KMS-11 (cell line): Measurements from ENCODE around the gene PCMT1.
"Not testable (repeated sequence)": the region's sequence is repeated elsewhere in the genome, so short reads cannot be mapped to it uniquely, and the experiment has no call there.

Experiments
- H2AFZ ChIP-seq: fragments of 200-600 bp; sonication (generic); 2 replicates; pipeline ENCODE4 v1.6.1; 2016; ENCODE audit warnings: antibody characterized with exemption, mixed run types, low read depth
- H3K27ac ChIP-seq: fragments of 200-600 bp; sonication (generic); 2 replicates; pipeline ENCODE4 v1.6.1; 2016; ENCODE audit warnings: mild to moderate bottlenecking, mixed run types
- H3K27me3 ChIP-seq: fragments of 200-600 bp; sonication (generic); 2 replicates; pipeline ENCODE4 v1.6.1; 2017; ENCODE audit warnings: mild to moderate bottlenecking, low read depth, mixed run types, moderate library complexity; ENCODE audit not compliant: insufficient read depth
- H3K36me3 ChIP-seq: fragments of 200-600 bp; sonication (generic); 2 replicates; pipeline ENCODE4 v1.6.1; 2017; ENCODE audit warnings: mild to moderate bottlenecking, mixed run types; ENCODE audit not compliant: insufficient read depth
- H3K4me1 ChIP-seq: fragments of 200-600 bp; sonication (generic); 2 replicates; pipeline ENCODE4 v1.6.1; 2016; ENCODE audit warnings: mild to moderate bottlenecking, low read depth, mixed run types; ENCODE audit not compliant: poor library complexity, severe bottlenecking
- H3K4me2 ChIP-seq: fragments of 200-600 bp; sonication (generic); 2 replicates; pipeline ENCODE4 v1.7.0; 2016; ENCODE audit warnings: mild to moderate bottlenecking, mixed run types
- H3K4me3 ChIP-seq: fragments of 200-600 bp; sonication (generic); IDR thresholded peaks from 2 replicates; pipeline ENCODE4 v1.6.1; 2017; ENCODE audit warnings: low read depth, low read length, mixed read lengths; ENCODE audit not compliant: insufficient read depth
- H3K79me2 ChIP-seq: fragments of 200-600 bp; sonication (generic); 2 replicates; pipeline ENCODE4 v1.6.1; 2016; ENCODE audit warnings: low read depth, mixed run types; ENCODE audit not compliant: insufficient read depth
- H3K9ac ChIP-seq: fragments of 200-600 bp; sonication (generic); 2 replicates; pipeline ENCODE4 v1.6.1; 2016; ENCODE audit warnings: mild to moderate bottlenecking, mixed run types
- H4K20me1 ChIP-seq: fragments of 200-600 bp; sonication (generic); 2 replicates; pipeline ENCODE4 v1.6.1; 2016; ENCODE audit warnings: mild to moderate bottlenecking, mixed run types; ENCODE audit not compliant: insufficient read depth
- TF ChIP-seq, protein P1 (sequence below): fragments of 200-600 bp; sonication (generic); conservative IDR thresholded peaks from 2 replicates; pipeline ENCODE4 v1.6.1; 2017; ENCODE audit warnings: low read depth, mild to moderate bottlenecking, antibody characterized with exemption, low read length, moderate library complexity, mixed read lengths

The PCMT1 gene

DNA sequence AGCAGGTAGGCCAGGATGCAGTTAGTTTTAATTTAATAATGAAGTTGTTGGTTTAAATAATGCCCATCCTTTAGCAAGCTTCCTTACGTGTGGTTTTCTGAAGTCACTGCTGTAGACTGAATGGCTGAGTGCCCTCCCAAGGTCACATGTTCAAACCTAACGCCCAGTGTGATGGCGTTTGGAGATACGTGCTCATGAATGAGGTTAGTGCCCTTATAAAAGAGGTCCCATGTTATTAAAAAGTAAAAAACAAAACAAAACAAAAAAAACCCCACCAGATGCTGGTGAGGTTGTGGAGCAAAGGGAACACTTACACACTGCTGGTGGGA, 98.4 kb downstream of the PCMT1 start:
- no peaks in the 10 kb centered on the region for H3K27me3 ChIP-seq
- H3K36me3 ChIP-seq = no peaks in the 10 kb centered on the region
- H3K4me3 ChIP-seq = no peak overlapping the region
- TF ChIP-seq, protein P1, sequence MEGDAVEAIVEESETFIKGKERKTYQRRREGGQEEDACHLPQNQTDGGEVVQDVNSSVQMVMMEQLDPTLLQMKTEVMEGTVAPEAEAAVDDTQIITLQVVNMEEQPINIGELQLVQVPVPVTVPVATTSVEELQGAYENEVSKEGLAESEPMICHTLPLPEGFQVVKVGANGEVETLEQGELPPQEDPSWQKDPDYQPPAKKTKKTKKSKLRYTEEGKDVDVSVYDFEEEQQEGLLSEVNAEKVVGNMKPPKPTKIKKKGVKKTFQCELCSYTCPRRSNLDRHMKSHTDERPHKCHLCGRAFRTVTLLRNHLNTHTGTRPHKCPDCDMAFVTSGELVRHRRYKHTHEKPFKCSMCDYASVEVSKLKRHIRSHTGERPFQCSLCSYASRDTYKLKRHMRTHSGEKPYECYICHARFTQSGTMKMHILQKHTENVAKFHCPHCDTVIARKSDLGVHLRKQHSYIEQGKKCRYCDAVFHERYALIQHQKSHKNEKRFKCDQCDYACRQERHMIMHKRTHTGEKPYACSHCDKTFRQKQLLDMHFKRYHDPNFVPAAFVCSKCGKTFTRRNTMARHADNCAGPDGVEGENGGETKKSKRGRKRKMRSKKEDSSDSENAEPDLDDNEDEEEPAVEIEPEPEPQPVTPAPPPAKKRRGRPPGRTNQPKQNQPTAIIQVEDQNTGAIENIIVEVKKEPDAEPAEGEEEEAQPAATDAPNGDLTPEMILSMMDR = no peak
- no peak overlapping the region for H2AFZ ChIP-seq
- H3K79me2 ChIP-seq = no peaks in the 10 kb centered on the region
- H3K4me1 ChIP-seq = peaks cover 12% of the 10 kb centered on the region
- H3K4me2 ChIP-seq = no peak overlapping the region
- H3K27ac ChIP-seq = no peak overlapping the region
- no peaks in the 10 kb centered on the region for H4K20me1 ChIP-seq
- no peak overlapping the region for H3K9ac ChIP-seq

DNA sequence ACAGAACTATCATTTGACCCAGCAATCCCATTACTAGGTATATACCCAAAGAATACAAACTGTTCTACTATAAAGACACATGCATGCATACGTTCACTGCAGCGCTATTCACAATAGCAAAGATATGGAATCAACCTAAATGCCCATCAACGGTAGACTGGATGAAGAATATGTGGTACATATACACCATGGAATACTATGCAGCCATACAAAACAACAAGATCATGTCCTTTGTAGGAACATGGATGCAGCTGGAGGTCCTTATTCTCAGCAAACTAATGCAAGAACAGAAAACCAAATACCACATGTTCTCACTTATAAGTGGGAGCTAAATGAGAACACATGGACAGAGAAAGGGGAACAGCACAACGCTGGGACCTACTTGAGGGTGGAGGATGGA, 98.8 kb downstream of the PCMT1 start:
- H4K20me1 ChIP-seq, H3K4me2 ChIP-seq, H3K27me3 ChIP-seq, H3K9ac ChIP-seq, H2AFZ ChIP-seq, H3K27ac ChIP-seq, H3K36me3 ChIP-seq, H3K79me2 ChIP-seq, H3K4me3 ChIP-seq: not testable (repeated sequence)
- peaks cover 12% of the 10 kb centered on the region for H3K4me1 ChIP-seq

DNA sequence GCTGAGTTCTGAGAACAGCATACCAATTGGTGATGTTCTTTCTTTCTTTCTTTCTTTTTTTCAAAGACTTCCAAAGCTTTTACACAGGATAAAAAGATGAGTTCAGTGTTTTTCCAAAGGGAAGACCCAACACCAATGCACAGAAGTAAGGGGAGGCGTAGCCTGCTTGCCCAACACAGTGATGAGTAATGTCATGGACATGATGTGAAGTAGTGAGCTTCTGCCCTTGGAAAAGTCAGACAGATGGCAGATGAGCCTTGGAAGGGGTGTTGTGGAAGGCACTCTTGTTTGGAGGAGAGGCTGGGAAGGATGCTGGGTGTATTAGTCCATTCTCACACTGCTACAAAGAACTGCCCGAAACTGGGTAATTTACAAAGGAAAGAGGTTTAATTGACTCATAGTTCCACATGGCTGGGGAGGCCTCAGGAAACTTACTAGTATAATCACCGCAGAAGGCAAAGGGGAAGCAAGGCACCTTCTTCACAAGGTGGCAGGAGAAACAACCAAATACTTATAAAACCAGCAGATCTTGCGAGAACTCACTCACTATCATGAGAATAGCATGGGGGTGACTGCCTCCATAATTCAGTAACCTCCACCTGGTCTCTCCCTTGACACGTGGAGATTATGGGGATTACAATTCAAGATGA, 102.0 kb downstream of the PCMT1 start:
- Histone ChIP-seq H3K4me2 (no peak overlapping the region), H3K27me3 (no peaks in the 10 kb centered on the region), H3K9ac (no peak overlapping the region), H4K20me1 (no peaks in the 10 kb centered on the region), H3K4me1 (peaks cover 12% of the 10 kb centered on the region), H2AFZ (no peak overlapping the region), H3K79me2 (no peaks in the 10 kb centered on the region), H3K4me3 (no peak overlapping the region), H3K27ac (no peak overlapping the region), H3K36me3 (no peaks in the 10 kb centered on the region)
- TF ChIP-seq, protein P1 = no peak

GRCh38 chr6:149852180-149852579, 102.6 kb downstream of the PCMT1 start:
- Histone ChIP-seq H3K27ac (no peak overlapping the region), H3K4me2 (no peak overlapping the region)

GRCh38 chr6:149852881-149853280, 103.3 kb downstream of the PCMT1 start:
- Histone ChIP-seq H3K4me3 (no peak overlapping the region), H3K4me2 (no peak overlapping the region)

More at GRCh38 chr6:149852180-149852579, 102.6 kb downstream of the PCMT1 start:
- H2AFZ ChIP-seq = no peak overlapping the region
- no peak overlapping the region for H3K9ac ChIP-seq
- TF ChIP-seq, protein P1 = no peak
- peaks cover 10% of the 10 kb centered on the region for H3K4me1 ChIP-seq
- no peaks in the 10 kb centered on the region for H3K27me3 ChIP-seq
- H3K4me3 ChIP-seq = no peak overlapping the region
- H3K36me3 ChIP-seq = no peaks in the 10 kb centered on the region
- H3K79me2 ChIP-seq = no peaks in the 10 kb centered on the region
- H4K20me1 ChIP-seq = no peaks in the 10 kb centered on the region

DNA sequence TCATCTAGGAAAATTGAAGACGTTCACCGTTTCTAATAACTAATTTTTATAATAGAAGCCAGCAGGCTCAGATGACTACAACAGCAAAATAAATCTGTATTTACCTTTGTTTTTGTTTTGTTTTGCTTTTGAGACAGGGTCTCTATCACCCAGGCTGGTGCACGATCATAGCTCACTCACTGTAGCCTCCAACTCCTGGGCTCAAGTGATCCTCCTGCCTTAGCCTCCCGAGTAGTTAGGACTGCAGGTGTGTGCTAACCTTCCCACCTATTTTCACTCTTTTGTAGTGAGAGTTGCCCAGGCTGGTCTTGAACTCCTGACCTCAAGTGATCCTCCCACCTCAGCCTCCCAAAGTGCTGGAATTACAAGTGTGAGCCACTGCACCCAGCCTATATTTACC, 104.5 kb downstream of the PCMT1 start:
- H3K79me2 ChIP-seq, H3K27me3 ChIP-seq, H3K36me3 ChIP-seq, H3K27ac ChIP-seq, H3K4me3 ChIP-seq, H3K4me1 ChIP-seq, H3K9ac ChIP-seq, H4K20me1 ChIP-seq, H2AFZ ChIP-seq, H3K4me2 ChIP-seq: not testable (repeated sequence)

More at GRCh38 chr6:149852881-149853280, 103.3 kb downstream of the PCMT1 start:
- H3K79me2 ChIP-seq = no peaks in the 10 kb centered on the region
- H3K36me3 ChIP-seq = no peaks in the 10 kb centered on the region
- H4K20me1 ChIP-seq = no peaks in the 10 kb centered on the region
- TF ChIP-seq, protein P1 = no peak
- H3K9ac ChIP-seq = no peak overlapping the region
- H3K4me1 ChIP-seq = peaks cover 3% of the 10 kb centered on the region
- no peaks in the 10 kb centered on the region for H3K27me3 ChIP-seq
- no peak overlapping the region for H2AFZ ChIP-seq
- no peak overlapping the region for H3K27ac ChIP-seq
